Cardiac septum (tissue), 1 donor: Measurements from ENCODE around the gene CLPTM1L. TPM values are rescaled to one million over a fixed set of nuclear protein-coding genes. Genes with fewer than 3 reads are reported as not detected.
A peak's percentile ranks its signal among the peaks of the same experiment; 100 is the strongest.

Experiments
- DNase-seq: peaks from one replicate; pipeline ENCODE4 v3.0.0-alpha.2; 2020; ENCODE audit warnings: low spot score
- intact Hi-C: fragments of 100-400 bp; cut with DNase I; formaldehyde crosslinking; loops from one replicate; pipeline ENCODE4 v1.14.0; 2022
- long read RNA-seq: library from polyadenylated mRNA; unstranded; transcript quantifications from one replicate; pipeline ENCODE4 v2.0.0, GENCODE V29; 2021
- total RNA-seq: library from RNA; stranded (reverse); fragmentation: NEBNext Ultra II Directional; extraction: Animal tissue kit (Norgen Biotek cat#: 25700); gene quantifications from one replicate; pipeline ENCODE4 v1.2.1, GENCODE V29; 2021
- donor health status: DM: no; HTN: no; CAD: no.

CLPTM1L gene, protein sequence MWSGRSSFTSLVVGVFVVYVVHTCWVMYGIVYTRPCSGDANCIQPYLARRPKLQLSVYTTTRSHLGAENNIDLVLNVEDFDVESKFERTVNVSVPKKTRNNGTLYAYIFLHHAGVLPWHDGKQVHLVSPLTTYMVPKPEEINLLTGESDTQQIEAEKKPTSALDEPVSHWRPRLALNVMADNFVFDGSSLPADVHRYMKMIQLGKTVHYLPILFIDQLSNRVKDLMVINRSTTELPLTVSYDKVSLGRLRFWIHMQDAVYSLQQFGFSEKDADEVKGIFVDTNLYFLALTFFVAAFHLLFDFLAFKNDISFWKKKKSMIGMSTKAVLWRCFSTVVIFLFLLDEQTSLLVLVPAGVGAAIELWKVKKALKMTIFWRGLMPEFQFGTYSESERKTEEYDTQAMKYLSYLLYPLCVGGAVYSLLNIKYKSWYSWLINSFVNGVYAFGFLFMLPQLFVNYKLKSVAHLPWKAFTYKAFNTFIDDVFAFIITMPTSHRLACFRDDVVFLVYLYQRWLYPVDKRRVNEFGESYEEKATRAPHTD
- total RNA-seq: 42.6 TPM
- long read RNA-seq, transcript CLPTM1L-201 (17 exons, 2,500 nt): major isoform, 174 of 215 reads
- long read RNA-seq, partial matches to known transcripts: 11 of 215 reads
- long read RNA-seq, other reads (novel, unspliced or antisense): 30 of 215 reads

DNA sequence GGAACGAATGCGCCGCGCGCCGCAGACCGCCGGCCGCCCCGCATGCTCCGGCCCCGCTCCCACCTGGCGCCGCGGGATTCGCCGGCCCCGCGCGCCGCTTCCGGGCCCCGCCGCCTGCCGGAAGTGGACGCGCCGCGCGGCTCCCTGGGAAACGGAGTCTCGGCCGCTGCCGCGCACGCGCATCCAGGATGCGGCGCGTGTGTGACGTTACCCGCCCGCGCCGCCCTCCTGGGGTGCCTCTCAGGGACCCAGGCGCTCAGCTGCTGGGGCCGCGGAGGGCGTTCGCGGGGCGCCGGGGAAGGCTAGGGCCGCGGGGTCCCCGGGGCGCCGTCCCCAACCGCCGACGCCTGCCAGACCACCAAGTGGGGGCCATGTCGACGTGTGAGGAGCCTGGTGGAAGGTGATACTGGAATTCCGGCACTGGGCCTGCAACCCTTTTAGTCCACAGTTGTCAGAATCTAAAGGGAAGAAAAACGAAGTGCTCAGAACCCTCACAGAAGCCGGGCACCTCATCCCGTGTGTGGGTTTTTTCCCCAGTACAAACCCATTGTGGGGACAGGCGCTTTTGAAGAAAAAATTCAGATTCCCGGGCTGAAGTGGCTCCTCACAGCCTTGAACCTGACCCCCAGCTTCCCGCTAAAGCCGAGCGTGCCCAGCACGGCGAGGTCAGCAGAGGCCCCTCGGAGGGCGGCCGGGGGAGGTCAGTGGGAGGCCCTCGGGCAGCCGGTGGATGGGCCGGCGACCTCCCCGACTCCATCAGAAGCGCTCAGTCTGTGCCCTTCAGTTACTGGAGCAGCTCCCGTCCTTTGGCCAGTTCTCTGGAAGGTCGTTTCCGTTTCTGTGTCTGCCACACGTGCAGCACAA is at the start of gene CLPTM1L:
Gene CLPTM1L, minus strand, starts transcription at position 125 of the 864 bp plus-strand sequence. CDS start 258 bp downstream, outside the sequence.
- peak; percentile 91 for DNase-seq
- intact Hi-C loops: loop anchor here (5.0 to 10.0 kb wide), 3 partner anchors 300 to 460 kb away; partner anchors contain the start of gene NDUFS6

DNA sequence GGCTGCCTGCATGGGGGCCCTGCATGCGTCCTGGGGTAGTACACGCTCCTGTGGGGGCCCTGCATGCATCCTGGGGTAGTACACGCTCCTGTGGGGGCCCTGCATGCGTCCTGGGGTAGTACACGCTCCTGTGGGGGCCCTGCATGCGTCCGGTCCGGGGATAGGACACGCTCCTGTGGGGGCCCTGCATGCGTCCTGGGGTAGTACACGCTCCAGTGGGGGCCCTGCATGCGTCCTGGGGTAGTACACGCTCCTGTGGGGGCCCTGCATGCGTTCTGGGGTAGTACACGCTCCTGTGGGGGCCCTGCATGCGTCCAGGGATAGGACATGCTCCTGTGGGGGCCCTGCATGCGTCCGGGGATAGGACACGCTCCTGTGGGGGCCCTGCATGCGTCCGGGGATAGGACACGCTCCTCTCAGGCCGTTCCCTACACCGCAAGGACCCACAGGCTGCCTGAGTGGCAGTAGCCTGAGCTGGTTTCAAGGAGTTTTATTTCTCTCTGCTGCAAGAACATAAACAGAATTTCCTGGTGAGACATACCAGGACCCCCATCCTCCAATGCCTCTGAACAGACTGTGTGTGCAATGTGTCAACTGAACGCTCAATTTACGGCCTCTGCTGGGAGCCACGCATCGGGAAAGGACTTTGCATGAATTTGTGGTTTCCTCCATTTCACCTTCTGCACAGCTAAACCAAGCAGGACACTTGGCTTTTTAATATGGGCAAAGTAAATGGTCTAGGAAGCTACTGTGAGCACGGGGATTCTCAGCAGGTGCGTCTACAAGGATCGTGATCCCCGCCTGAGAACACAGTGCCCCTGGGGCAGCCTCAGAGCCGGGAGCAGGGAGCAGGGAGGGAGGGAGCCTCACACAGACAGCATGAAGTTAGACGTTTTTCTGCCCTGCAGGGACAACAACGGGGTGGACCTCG is 48.9 kb upstream of the CLPTM1L start:
- intact Hi-C loops: no loop called here
- no peak for DNase-seq

DNA sequence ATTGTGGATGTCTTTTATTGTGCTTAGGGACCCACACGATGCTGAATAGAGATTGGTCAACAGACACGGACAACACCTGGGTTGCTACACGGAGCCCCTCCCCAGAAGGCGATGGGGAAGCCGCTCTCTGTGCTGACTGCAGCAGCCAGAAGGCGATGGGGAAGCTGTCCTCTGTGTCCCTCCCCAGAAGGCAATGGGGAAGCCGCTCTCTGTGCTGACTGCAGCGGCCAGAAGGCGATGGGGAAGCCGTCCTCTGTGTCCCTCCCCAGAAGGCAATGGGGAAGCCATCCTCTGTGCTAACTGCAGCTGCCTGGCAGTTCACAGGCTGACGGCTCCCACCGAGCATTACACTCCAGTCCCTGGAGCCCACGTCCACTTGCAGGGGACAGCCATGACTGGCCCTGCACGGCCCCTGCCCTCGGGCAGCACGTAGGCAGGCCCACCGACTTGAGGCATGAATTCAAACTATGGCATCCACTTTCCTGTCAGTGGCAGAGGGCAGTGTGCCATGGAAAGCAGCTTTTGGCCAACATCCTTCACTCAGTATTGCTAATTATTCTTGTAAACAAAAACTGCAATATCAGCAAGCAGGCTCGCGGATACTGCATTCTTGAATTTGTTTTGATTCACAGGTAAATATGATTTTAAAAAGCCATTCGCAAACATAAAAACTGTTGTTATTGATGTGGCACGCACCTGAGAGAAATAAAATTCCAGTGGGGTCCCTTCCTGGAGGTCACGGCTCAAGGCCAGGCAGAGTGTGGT is 48.1 kb upstream of the CLPTM1L start:
- intact Hi-C loops: no loop called here
- DNase-seq: no peak

DNA sequence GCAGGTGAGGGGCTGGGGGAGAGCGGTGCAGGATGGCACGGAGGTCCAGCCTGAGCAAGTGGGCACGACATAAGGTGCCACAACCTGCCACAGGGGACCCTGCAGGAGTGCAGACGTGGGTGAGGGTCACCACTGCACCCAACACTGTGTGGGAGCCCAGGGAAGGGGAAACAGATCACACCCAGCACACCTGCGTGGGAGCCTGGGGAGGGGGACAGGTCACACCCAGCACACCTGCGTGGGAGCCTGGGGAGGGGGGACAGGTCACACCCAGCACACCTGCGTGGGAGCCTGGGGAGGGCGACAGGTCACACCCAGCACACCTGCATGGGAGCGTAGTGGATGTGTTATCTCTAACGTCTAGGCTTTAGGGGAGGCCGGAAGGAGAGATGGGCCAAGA is 47.4 kb upstream of the CLPTM1L start:
- intact Hi-C loops: no loop called here
- DNase-seq: no peak

DNA sequence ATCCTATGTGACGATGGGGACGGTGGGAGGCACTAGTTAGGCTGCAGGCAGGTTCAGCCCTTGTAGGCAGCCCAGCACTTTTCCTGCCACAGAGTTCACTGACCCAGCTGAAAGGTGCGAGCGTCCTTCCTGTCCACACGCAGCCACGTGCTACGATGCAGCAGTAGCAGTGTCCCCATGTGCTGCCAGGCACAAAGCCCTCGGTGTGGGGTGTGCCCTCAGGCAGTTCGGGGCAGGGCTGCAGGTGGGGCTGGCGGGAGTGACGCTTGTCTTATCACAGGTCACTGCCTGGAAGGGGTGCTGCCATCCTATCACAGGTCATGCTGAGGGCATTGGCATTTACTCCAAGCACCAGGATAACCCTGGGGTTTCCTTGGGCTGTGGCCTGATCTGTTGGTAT is 46.8 kb upstream of the CLPTM1L start:
- intact Hi-C loops: no loop called here
- DNase-seq: no peak

DNA sequence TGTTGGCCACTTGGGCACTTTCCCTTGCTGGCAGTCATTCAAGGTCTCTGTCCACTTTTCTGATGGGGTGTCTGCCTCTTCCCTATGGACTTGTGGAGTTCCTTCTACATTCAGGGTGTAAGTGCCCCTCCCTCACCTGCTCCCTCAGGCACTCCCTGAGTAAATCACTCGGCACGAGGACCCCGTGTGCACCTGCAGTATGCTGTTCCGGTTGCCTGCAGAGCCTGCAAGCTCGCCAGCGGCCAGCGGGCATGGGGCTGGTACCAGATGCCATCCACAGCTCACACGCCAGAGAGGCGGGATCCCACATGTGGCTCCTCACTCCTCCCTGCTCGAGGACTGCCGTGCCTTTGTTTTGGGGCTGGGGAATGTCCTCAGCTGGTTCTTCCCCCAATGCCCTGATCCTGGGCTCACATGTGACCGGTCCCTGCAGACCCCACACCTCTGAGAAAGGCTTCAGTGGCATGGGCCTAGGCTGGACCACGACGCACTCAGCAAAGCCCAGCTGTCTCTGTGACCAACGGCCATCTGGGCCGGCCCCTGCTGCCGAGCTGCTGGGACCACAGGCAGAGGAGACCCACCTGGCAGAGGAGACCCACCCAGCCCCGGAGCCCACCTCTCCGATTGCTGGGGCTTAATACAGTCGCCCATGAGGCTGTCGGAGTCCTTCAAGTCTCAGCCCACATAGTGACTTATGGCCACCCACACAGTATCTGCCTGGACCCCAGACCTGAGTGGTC is 46.1 kb upstream of the CLPTM1L start:
- intact Hi-C loops: no loop called here
- no peak for DNase-seq

DNA sequence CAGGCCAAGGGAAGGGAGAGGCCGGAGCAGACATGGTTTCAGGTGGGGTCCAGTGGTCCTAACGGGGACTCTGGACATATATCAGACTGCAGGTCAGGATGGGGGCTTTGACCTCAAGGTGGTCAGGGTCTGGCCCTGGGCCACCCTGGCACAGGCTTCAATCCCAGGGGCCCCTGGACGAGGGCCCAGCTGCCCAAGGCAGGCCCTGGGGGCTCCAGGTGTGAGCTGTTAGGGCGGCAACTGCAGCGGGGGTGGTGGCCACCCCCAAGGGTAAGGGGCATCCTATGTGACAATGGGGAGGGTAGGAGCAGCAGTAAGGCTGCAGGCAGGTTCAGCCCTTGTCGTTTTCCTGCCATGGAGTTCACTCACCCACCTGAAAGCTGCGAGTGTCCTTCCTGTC is 45.4 kb upstream of the CLPTM1L start:
- intact Hi-C loops: no loop called here
- no peak for DNase-seq

DNA sequence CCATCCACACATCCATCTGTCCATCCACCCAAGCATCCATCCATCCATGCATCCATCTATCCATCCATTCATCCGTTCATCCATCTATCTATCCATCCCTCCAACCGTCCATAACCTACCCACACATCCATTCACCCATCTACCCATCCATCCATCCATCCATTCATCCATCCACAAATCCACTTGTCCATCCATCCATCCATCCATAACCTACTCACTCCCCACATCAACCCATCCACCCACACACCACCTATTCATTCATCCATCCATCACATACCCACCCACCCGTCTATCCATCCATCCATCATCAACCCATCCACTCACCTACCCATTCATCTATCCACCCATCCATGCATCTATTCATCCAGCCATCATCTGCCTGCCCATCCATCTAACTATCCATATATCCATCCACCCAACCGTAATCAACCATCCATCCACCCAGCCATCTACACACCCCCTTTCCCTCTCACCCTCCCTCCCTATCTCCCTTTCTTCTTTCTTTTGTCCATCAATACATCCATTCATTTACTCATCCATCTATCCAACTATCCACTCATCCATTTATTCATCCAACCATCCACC is 43.6 kb upstream of the CLPTM1L start:
- intact Hi-C loops: loop anchor here (10.0 kb wide), 1 partner anchor 256 kb away; no protein-coding TSS in a partner anchor
- DNase-seq: no peak

DNA sequence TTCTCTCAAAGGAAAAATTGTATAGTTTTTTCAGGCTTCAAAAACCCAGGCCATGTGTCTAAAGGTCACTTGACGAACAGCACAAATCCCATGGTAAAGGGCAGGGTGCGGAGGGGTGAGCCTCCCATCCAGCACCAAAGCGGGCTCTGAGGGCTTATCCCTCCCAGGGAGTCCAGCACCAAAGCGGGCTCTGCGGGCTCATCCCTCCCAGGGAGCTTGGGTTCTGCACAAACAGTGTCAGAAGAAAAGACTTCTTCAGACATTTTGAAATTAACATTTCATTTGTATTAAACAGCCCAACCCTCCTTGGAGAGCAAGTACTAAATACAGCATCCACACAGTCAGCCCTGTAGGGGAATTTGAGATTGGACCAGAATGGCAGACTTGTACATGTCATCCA is 43.0 kb upstream of the CLPTM1L start:
- intact Hi-C loops: loop anchor here (10.0 kb wide), 1 partner anchor 257 kb away; no protein-coding TSS in a partner anchor
- no peak for DNase-seq

DNA sequence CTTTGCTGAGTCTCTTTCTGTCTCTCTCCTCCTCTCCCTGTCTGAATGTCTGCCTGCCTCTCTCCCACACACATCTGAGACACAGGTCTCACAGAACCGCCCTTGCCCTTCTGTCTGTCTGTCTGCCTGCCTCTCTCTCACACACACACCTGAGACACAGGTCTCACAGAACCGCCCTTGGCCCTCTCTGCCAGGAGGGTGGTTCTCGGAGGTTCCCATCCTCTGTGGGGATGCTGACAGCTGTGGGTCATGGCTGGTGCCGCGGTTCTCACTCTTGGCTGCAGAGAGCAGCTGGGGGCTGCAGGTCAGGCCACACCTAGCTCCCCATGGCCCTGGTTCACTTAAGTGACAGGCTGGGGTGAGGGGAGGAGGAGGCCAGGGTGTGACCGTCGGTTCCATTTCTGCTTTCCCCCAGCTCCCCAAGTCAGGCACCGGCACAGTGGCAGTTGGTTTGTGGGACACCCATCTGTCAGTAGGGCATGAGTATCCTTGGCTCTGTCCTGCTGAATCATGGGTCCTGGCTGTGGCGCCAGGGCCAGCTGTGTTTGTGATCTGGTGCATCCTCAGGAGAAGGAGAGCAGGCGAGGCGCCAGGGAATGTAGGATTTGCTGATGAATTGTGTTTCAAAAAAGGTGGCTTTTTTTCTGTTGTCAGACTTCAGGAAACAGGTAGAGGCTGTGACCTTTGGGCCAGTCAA is 42.3 kb upstream of the CLPTM1L start:
- no peak for DNase-seq
- intact Hi-C loops: loop anchor here (10.0 kb wide), 1 partner anchor 258 kb away; no protein-coding TSS in a partner anchor

DNA sequence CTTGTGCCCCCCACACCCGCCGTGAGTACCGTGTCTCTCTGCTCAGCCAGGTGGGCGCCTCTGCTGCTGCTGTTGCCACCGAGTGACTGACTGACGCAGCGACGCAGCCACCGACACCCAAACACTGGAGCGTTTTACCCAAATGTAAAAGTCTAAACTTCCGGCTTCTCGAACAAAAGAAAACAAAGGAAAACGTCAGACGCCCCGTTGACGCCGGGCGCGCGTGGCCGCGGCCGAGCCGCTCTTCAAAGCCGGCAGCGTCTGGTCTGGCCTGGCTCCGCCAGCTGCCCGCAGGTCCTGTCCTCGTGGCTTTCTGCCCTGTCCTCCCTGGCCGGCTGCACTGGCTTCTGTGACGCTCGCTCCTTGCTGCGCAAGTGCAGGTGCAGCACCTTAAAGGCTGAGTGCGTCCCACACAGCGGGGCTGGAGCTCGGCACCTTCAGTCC is 41.4 kb upstream of the CLPTM1L start:
- intact Hi-C loops: loop anchor here (10.0 kb wide), 1 partner anchor 259 kb away; no protein-coding TSS in a partner anchor
- no peak for DNase-seq

DNA sequence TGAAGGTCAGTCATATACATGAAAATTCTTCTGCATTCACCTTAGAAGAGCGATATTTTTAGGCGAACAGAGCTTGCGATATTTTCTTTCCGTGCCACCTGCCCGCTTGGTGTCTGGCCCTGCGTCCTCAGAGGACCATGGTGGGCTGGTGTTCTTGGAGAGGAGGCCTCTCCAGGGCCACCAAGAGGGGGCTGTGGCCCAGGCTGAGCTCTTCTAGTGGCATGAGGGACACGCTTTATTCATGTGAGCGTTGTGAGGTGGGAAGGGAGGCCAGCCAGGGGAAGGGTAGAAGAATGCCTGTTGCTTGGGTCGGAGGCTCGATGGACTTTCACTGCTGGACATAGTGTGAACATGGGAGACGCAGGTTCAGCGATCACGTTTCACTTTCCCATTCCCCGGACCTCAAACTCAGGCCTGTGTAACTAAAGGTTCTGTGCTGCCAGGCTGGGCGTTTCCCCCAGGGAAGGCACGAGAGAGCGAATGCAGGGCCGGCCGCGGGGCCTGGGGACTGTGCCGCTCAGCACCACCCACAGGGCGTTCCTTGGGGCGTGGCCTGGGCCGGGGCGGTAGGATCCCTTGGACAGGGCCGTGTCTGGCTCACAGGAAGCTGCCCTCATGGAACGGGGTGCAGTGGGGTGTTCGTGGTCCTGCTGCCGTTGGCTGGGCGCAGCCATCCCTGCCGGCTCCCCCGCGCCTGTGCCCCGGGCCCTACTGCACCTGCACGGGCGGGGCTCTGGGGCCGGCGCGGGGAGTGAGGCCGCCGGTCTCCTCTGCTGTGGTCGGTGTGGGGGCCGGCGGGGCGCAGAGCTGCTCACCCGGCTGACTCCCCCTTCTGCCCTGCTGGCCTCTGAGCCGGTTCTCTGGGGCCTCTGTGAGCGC is 40.7 kb upstream of the CLPTM1L start:
- peak; percentile 93 for DNase-seq
- intact Hi-C loops: loop anchor here (10.0 kb wide), 1 partner anchor 259 kb away; no protein-coding TSS in a partner anchor

DNA sequence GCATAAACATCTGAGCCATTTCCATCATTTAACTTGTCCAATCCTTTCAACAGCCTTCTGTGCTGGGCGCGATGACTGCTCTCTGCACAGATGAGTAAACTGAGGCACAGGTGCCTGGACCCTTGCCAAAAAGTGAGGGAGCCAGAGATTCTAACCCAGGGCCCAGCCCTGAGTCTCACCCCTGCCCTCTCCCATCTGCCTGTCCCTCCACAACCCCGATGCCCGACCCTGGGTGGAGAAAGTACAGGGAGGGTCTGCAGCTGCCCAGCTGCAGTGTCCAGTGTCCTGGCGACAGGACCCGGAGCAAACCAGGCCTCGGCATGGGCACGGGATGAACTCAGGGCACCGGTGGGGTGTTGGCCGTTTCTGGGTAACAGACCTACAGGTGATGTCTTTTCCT is 39.6 kb upstream of the CLPTM1L start:
- DNase-seq: no peak
- intact Hi-C loops: loop anchor here (10.0 kb wide), 1 partner anchor 260 kb away; no protein-coding TSS in a partner anchor

DNA sequence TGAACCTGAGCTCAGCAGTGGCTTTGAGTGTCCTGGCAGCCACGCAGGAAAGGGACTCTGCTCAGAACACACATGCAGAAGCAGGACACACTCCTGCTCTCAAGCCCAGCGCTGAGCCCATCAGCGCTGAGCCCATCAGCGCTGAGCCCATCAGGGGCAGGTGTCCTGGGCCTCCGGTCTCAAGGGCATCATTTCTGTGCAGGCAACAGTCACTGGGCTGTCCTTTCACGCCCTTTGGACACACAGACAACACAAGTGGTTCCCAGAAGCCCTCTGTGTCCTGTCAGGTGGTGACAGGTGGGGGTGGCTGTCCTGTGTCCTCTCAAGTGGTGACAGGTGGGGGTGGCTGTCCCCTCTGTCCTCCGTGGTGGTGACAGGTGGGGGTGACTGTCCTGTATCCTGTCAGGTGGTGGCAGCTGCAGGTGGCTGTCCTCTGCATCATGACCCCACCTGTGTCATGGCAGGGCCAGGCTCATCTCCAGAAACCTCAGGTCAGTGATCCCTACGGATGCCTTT is 39.0 kb upstream of the CLPTM1L start:
- intact Hi-C loops: loop anchor here (10.0 kb wide), 1 partner anchor 261 kb away; no protein-coding TSS in a partner anchor
- DNase-seq: no peak

DNA sequence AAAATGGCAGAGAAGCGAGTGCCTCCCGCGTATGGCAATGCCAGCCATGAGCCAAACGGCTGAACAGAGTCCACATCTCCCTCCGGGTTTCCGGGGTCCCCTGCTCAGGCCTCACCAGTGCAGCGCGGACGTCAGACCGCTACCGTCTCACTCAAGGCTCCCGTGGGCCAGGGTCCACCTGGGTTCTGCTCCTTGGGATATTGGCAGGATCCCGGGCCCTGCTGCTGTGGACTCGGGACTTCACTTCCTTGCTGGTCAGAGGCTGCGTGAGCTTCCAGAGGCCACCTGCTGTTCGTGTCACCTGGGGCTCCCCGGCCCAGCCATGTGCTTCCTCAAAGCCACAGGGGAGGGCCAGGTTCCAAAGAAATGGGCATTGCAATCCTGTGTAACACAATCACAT is 38.4 kb upstream of the CLPTM1L start:
- intact Hi-C loops: loop anchor here (10.0 kb wide), 1 partner anchor 261 kb away; no protein-coding TSS in a partner anchor
- DNase-seq: no peak
